Heart right ventricle (tissue), 16 donors: Measurements from ENCODE around the gene HOXD11. TPM values are rescaled to one million over a fixed set of nuclear protein-coding genes. Genes with fewer than 3 reads are reported as not detected.
A peak's percentile ranks its signal among the peaks of the same experiment; 100 is the strongest.

Source experiments
- ATAC-seq, 8 donors: fragments of 200-7000 bp; cut with Tn5 transposase; one replicate each; pipeline ENCODE4 v1.9.1; 2020; ENCODE audit warnings: mild to moderate bottlenecking in 8 of 8, moderate library complexity in 8 of 8, moderate number of reproducible peaks in 1 of 8
- DNase-seq, 2 donors: peaks; one replicate each; pipeline ENCODE4 v3.0.0-alpha.2; 2020
- H3K27ac ChIP-seq, 10 donors: fragments of 200-600 bp; sonication (generic) in 2 of 10; one replicate each; pipeline versions ENCODE4 v1.5.0 to v1.8.0; 2020 to 2022; ENCODE audit warnings: mild to moderate bottlenecking in 3 of 10
- H3K27me3 ChIP-seq, 7 donors: fragments of 200-600 bp; one replicate each; pipeline ENCODE4 v1.8.0; 2021 to 2022; ENCODE audit warnings: mild to moderate bottlenecking in 2 of 7
- H3K36me3 ChIP-seq, 9 donors: fragments of 200-600 bp; sonication (generic) in 1 of 9; one replicate each; pipeline versions ENCODE4 v1.5.0 to v1.8.0; 2020 to 2022; ENCODE audit warnings: mild to moderate bottlenecking in 2 of 9
- H3K4me1 ChIP-seq, 9 donors: fragments of 200-600 bp; sonication (generic) in 1 of 9; one replicate each; pipeline versions ENCODE4 v1.5.0 to v1.8.0; 2020 to 2022; ENCODE audit warnings: mild to moderate bottlenecking in 4 of 9
- H3K4me3 ChIP-seq, 10 donors: fragments of 200-600 bp; sonication (generic) in 2 of 10; one replicate each; pipeline versions ENCODE4 v1.5.0 to v1.8.0; 2020 to 2022; ENCODE audit warnings: mild to moderate bottlenecking in 7 of 10, moderate library complexity in 2 of 10
- H3K9me3 ChIP-seq, 11 donors: fragments of 200-600 bp in 10 of 11; sonication (generic) in 2 of 11; one replicate each; pipeline versions ENCODE4 v1.5.0 to v1.8.0; 2013 to 2022; ENCODE audit warnings: mild to moderate bottlenecking in 2 of 11, control low read depth in 1 of 11, moderate library complexity in 1 of 11
- WGBS, 2 donors: extraction: QIAGEN DNeasy Blood & Tissue Kit; methylation state at CpG; one replicate each; pipeline ENCODE4 v1.1.7; 2013; ENCODE audit warnings: inconsistent platforms in 1 of 2; 5-methylcytosine and 5-hydroxymethylcytosine counted together
- intact Hi-C, 10 donors: fragments of 100-400 bp; cut with DNase I; formaldehyde crosslinking; loops; one replicate each; pipeline versions ENCODE4 v1.11.1 to v1.14.2; 2022
- polyA plus RNA-seq, 2 donors: library from polyadenylated mRNA; stranded (reverse); fragments of 200-250 nt; gene quantifications; one replicate each; pipeline ENCODE4 v1.2.3, GENCODE V29; 2013
- total RNA-seq, 10 donors: library from RNA; stranded (reverse); fragmentation: NEBNext Ultra II Directional in 3 of 10; extraction: Animal tissue kit (Norgen Biotek cat#: 25700) in 3 of 10; gene quantifications; one replicate each; pipeline versions ENCODE4 v1.2.1 to v1.2.4, GENCODE V29; 2021 to 2023
- TF ChIP-seq, protein P1 (sequence below), 9 donors: fragments of 200-600 bp; sonication (generic) in 2 of 9; IDR thresholded peaks; one replicate each; pipeline versions ENCODE4 v1.5.0 to v1.8.0; 2021 to 2022; ENCODE audit warnings: antibody characterized with exemption in 9 of 9, mild to moderate bottlenecking in 5 of 9, moderate library complexity in 1 of 9
- donor health status: Arrhythmogenic right ventricular cardiomyopathy.
- donor health status: ischemic (EF 13 %, LVEDD 7.1; RV severe dilation, severe dysfunction).
- donor health status: healthy with polysubstance abuse.
- donor health status: DM: no; HTN: yes; CAD: no.
- donor health status: DM: no; HTN: no; CAD: no.
- donor health status: ischemic (EF 25% LVEDD 6.9; RV normal size, moderate dysfunction).
- donor health status: ischemic (EF 25% LVEDD 5.7; RV mildly dilated, moderate dysfunction).
- donor health status: healthy.
- donor health status: DM: yes; HTN: yes; CAD: no.
- donor health status: Ischemic cardiomyopathy.
- donor health status: ischemic (EF 35%, LVEDD 5.7; RV mildly dilated, moderate dysfunction).
- donor health status: nonischemic (EF 11% LVEDD 7.7; RV severe dilation, severe dysfunction).
- donor health status: DM: yes; HTN: yes; CAD: no.
- donor health status: PGD.
- donor health status: ischemic (EF 29% LVEDD 5.4; RV normal size, mild dysfunction).
- donor health status: nonischemic (EF 23%, LVEDD 6.1; RV moderate dilation, normal function).

Gene HOXD11
- total and polyA plus RNA-seq, 12 donors = not detected

- Histone ChIP-seq H3K4me1 (peaks cover 0 to 10% (median 6%) of the 10 kb centered on the region in 9 donors), H3K36me3 (no peaks in the 10 kb centered on the region), H3K27me3 (peaks cover 77 to 100% (median 100%) of the 10 kb centered on the region in 7 donors), H3K9me3 (no peaks in the 10 kb centered on the region), H3K4me3 (no peak overlapping the region), H3K27ac (no peak overlapping the region)
- DNase-seq = no peak
- intact Hi-C loops = no loop called here
- ATAC-seq = no peak
- WGBS, 2 donors = 12 to 19% methylated on average over 40 of the region's 40 CpGs
- TF ChIP-seq, protein P1, sequence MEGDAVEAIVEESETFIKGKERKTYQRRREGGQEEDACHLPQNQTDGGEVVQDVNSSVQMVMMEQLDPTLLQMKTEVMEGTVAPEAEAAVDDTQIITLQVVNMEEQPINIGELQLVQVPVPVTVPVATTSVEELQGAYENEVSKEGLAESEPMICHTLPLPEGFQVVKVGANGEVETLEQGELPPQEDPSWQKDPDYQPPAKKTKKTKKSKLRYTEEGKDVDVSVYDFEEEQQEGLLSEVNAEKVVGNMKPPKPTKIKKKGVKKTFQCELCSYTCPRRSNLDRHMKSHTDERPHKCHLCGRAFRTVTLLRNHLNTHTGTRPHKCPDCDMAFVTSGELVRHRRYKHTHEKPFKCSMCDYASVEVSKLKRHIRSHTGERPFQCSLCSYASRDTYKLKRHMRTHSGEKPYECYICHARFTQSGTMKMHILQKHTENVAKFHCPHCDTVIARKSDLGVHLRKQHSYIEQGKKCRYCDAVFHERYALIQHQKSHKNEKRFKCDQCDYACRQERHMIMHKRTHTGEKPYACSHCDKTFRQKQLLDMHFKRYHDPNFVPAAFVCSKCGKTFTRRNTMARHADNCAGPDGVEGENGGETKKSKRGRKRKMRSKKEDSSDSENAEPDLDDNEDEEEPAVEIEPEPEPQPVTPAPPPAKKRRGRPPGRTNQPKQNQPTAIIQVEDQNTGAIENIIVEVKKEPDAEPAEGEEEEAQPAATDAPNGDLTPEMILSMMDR (IDR thresholded peaks at IDR 0.05) = no peak
Measured at GRCh38 chr2:176117162-176117822, 10.2 kb downstream of the HOXD11 start.

DNA sequence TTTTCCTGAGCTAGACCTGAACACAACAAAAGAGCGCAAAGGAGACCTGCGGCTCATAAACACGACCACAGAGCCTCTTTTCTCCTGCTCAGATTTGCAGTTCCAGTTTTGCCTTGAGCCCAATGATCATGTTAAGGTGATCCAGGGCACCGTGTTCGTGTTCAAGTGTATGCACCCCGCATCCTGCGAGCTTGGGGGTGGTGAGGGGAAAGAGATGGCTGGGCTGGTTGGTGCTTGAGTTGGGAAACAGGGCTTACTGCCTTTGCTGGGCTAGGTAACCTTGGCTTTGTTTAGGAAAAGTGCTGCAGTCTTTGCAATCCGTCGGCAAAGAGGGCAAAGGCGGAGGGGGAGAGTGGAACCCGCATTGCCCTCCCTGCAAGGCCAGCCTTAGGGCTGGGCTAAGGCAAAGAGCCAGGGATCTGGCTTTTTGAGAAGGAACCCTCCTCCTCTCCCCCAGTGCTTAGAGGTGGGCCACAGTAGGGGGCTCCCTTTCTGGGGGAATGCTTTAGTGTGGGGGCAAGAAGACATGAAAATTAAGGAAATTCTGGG, 10.8 kb downstream of the HOXD11 start:
- Histone ChIP-seq H3K9me3 (no peaks in the 10 kb centered on the region), H3K36me3 (no peaks in the 10 kb centered on the region), H3K27me3 (peaks cover 77 to 100% (median 100%) of the 10 kb centered on the region in 7 donors), H3K4me1 (peaks cover 0 to 16% (median 12%) of the 10 kb centered on the region in 9 donors), H3K4me3 (no peak overlapping the region), H3K27ac (no peak overlapping the region)
- WGBS, 2 donors = 7 to 9% methylated on average over 11 of the region's 11 CpGs
- intact Hi-C loops = no loop called here
- DNase-seq = no peak
- ATAC-seq = no peak
- TF ChIP-seq, protein P1 (IDR thresholded peaks at IDR 0.05) = no peak

GRCh38 chr2:176118601-176119339, 11.7 kb downstream of the HOXD11 start:
- Histone ChIP-seq H3K27ac (no peak overlapping the region), H3K4me3 (no peak overlapping the region), H3K27me3 (peaks cover 78 to 100% (median 100%) of the 10 kb centered on the region in 7 donors), H3K9me3 (no peaks in the 10 kb centered on the region), H3K4me1 (peaks cover 0 to 23% (median 17%) of the 10 kb centered on the region in 9 donors), H3K36me3 (no peaks in the 10 kb centered on the region)
- 10% methylated on average over 24 of the region's 24 CpGs for WGBS, 2 donors
- DNase-seq (no peak), ATAC-seq (no peak)
- intact Hi-C loops = no loop called here
- TF ChIP-seq, protein P1 (IDR thresholded peaks at IDR 0.05) = peak in 4 of 9 donors; percentile 6 to 39 (median 19)

DNA sequence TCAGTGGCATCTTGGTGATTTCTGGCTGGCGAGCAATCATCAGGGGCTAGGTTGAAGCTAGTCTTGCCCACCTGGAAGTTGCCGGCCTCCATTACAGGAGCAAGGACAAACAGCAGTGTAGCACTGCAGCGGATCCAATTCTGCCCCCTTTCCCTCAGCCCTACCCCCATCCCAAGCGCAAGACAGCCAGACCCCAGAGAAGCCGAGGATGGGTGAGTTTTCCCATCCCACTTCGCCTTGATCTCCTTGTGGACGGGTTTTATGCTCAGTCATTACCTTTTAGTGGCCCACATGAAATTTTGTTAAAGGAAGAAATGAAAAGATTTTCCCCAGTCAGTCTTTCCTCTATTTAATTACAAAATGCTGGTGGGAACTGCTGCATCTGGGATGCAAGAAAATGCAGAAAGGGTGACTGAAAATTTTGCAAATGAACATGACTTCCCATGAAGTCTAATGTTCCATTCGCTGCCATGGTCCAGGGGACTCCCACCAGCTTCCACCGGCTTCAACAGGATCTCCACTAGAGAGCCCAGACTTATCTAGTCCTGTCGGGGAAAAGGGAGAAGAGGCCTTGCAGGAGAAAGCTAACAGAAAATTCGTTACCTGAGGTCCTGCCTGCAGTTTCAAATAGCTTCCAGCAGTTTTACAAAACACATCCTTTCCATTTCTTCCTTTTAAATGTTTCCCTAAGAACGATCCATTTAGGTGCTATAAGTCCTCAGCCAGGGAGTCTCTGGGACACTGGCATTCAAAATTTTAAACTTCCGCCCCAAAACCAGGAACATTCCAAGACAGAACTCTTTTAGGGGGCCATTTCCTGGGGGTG, 13.5 kb downstream of the HOXD11 start:
- no peak overlapping the region for H3K4me3 ChIP-seq
- intact Hi-C loops = loop anchor here in 6 of 10 donors (5.0 to 10.0 kb wide), 3 partner anchors 694 to 1027 kb away; no protein-coding TSS in a partner anchor
- no peak for DNase-seq
- H3K4me1 ChIP-seq = peaks cover 0 to 23% (median 17%) of the 10 kb centered on the region in 9 donors
- no peak overlapping the region for H3K27ac ChIP-seq
- peaks cover 82 to 100% (median 100%) of the 10 kb centered on the region in 7 donors for H3K27me3 ChIP-seq
- ATAC-seq = no peak
- H3K36me3 ChIP-seq = no peaks in the 10 kb centered on the region
- H3K9me3 ChIP-seq = no peaks in the 10 kb centered on the region
- TF ChIP-seq, protein P1 (IDR thresholded peaks at IDR 0.05) = no peak
- 11 to 15% methylated on average over 13 of the region's 13 CpGs for WGBS, 2 donors
